HG02884 (cell line): ENCODE measurements around the gene PDPK1.
"Not testable (repeated sequence)": the region's sequence is repeated elsewhere in the genome, so short reads cannot be mapped to it uniquely, and the experiment has no call there.

Source experiments
- ATAC-seq: cut with Tn5 transposase; IDR thresholded peaks from one replicate; pipeline ENCODE4 v1.9.1; 2021; ENCODE audit warnings: mild to moderate bottlenecking, moderate library complexity; ENCODE audit not compliant: unreplicated experiment

PDPK1 gene

DNA sequence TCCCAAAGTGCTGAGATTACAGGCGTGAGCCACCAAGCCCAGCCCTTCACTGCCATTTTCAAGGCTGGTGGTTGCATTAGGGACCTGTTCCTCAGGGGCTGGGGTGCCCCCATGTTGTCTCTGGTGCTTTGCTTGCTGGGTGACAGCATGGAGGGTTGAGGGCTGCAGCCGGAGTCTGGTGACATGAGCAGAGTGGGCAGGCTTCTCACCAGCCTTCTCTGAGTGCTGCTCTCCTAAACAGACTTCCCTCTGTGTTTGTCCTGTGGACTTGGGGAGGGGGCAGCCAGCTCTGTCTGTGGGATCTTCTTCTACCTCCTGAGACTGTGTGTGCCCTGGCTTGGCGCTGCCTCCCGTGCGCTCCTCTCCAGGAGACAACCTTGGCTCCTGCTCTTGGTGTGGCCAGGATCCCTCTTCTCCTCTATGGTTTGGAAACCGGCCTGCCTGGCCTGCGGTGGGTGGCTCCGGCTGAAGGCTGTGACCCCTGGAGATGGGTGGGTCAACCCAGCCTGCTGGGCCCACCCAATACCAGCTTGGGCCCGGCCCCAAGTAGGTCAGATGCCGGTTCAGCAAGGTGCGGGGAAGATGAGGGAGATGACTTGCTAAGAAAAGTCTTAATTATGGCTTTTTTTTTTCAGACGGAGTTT lies 72.1 kb downstream of the PDPK1 start:
- no peak for ATAC-seq

GRCh38 chr16:2610781-2611498 lies 73.1 kb downstream of the PDPK1 start:
- ATAC-seq = no peak

GRCh38 chr16:2611499-2611862 lies 73.7 kb downstream of the PDPK1 start:
- no peak for ATAC-seq

DNA sequence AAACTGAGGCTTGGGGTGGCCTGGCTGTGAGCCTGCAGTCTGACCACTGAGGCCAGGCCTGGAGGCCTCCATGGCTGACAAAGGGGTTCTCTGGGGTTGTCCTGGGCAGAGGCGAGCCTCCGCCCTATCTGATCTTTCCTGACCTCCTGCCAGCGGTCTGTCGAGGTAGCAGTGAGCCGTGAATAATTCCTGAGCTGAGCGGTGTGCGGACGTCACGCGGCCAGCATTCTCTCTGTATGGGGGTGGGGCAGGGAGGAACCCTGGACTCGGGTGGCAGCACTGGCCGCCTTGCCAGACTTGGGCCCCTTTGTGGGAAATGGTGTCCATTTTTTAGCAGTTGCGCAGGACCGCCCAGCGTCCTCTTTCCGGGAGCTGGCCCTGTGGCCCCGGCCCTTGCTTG lies 74.1 kb downstream of the PDPK1 start:
- ATAC-seq = not testable (repeated sequence)

DNA sequence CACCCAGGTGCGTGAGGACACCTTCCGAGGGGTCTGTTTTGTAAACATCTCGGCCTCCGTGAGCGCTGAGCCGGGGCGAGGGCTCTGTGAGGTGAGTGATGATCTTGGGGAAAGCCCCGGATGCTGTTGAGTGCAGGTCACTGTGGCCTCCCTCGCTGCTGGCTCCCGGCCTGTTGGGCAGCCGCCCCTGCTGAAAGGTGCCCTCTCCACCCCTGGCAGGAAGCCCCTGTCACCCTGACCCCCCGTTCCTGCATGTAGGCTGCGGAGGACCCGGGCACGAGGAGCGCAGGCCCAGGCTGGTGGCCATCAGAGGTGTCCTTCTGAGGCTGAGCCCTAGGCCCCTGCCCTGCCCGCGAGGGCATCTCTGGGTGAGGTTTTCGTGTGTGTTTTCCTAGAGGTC lies 75.4 kb downstream of the PDPK1 start:
- ATAC-seq = not testable (repeated sequence)

DNA sequence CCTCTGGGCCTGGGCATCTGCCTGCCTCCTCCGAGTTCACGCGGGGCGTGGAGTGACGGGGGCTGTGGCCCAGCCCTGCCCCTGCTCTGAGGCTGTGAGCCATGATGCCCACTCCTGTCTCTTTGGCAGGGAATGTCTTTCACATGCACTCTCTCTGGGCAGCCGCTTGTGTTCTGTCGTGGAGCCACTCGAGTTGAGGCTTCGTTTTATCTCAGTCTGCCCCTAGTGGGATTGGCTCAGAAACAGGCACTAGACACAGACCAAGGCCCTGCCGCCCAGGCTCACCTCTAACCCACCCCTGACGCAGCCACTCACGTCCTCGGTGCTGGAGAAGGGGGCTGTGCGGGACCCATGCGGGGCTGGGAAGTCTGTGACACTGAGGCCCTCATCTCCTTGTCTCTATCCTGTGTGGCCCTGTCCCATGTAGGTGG lies 77.0 kb downstream of the PDPK1 start:
- no peak for ATAC-seq

DNA sequence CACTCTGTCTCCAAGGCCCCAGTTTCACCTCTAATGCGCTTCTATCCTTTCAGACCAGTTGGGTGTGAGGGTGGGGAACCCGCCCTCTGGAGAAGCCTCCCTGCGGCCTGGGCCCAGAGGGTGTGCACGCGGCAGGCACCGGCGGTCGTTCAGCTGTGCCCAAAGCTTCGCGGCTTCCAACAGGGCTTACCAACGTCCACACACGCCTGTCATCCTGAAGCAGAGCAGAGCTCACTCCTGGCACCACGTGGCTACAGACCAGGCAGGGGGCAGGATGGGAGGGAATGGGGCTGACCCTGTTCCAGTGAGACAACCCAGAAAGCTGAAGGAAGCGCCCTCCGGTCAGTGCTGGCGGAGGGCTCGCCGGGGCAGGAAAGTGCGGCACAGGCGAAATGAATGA lies 81.1 kb downstream of the PDPK1 start:
- ATAC-seq = not testable (repeated sequence)

DNA sequence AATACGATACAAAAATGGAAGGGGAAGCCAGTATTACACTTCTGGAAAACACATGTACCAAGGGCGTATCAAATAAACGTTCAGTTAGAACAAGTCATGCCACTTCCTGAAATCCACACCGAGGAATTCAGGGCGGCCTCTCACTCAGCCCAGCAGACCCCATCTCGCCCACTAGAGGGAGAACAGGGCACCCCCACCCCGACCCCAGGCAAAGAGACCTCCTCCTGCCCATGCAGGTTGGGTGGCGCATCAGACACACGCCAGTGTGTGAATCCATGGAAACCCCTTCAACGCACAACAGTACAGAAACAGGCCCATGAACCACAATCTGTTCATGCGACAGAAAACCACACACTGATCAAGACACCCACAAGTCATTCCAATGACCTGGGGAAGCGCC lies 81.8 kb downstream of the PDPK1 start:
- ATAC-seq = not testable (repeated sequence)

GRCh38 chr16:2620870-2621269 lies 83.0 kb downstream of the PDPK1 start:
- not testable (repeated sequence) for ATAC-seq

- ATAC-seq = not testable (repeated sequence)
Measured at GRCh38 chr16:2621395-2621794, 83.6 kb downstream of the PDPK1 start.

- ATAC-seq = not testable (repeated sequence)
Measured at GRCh38 chr16:2627075-2627474, 89.3 kb downstream of the PDPK1 start.

DNA sequence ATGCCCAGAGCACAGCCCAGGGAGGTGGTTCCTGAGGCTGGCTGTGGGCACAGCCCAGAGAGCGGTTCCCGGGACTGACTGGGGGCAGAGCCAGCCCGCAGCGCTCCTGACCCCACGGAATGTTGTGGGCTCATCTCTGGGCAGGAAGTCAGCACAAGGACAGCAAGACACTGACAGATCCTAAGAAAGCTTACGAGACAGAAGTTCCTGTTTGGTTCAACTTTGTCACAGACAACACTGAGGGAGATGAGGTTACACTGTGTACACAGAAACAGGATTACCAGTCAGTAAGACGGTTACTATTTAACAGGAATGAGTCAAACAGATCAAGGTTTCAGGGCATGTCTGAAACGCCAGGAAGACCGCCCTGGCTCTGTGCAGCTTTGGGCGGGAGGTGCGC lies 93.4 kb downstream of the PDPK1 start:
- ATAC-seq = not testable (repeated sequence)

DNA sequence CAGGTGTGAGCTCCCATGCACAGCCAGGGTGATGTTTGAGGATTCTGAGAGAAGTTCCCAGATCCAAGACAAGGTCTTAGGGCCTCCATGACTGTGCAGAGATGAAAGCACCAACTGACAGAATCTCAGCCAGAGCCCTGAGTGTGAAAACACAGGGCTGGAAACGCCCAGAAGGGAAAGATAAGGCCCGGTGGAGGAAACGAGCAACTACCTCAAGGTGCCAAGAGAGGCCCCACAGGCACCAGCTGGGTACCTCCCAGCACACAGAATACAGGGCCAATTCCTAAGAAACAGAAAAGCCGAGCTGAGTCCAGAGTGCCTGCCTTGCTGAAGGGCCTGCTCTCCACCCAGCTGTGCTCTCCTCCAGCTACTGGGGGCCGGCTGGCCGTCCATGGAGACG lies 94.5 kb downstream of the PDPK1 start:
- ATAC-seq = not testable (repeated sequence)

- not testable (repeated sequence) for ATAC-seq
Measured at GRCh38 chr16:2639071-2639721, 101.4 kb downstream of the PDPK1 start.

DNA sequence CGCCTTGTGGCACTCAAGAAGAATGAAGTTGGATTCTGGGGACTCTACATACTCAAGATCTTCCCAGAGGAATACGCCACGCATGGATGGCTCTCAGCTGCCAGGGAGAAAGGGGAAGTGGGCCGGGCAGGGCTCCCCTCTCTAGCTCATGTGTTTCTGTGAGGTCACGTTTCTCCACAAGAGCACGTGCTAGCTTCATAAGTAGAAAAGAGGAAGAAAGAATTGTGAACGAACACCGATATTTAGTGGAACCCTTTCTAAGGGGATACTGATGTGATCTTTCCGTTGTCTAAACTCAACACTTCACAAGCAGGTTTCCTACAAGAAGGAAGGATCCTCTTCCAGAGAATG lies 101.9 kb downstream of the PDPK1 start:
- ATAC-seq = not testable (repeated sequence)

- ATAC-seq = not testable (repeated sequence)
Measured at GRCh38 chr16:2642561-2642960, 104.7 kb downstream of the PDPK1 start.

DNA sequence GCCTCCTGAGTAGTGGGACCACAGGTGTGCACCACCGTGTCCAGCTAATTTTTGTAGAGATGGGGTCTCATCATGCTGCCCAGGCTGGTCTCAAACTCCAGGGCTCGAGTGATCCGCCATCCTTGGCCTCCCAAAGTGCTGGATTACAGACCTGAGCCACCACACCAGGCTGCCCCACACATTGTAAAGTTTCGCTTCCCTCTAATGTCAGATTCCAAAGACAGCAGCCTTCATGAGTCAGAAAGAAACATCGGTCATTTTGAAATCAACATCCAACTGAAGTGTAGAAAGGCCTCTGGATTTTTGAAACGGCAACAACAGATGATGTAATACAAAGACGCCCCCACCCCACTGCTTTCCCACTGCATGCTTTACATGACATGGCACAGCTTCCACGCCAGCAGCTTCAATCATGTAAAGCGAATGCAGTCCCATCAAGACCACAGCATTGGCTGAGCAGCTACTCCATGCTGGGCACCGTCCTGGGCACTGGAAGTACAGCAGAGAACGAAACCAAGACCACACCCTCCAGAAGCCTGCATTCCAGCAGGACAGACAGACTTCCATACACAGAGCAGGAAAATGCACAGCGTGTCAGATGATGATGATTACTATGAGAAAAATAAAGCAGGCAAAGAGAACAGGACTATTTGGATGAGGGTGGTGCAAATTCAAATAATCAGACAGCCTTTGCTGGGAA lies 107.1 kb downstream of the PDPK1 start:
- not testable (repeated sequence) for ATAC-seq

- ATAC-seq = not testable (repeated sequence)
Measured at GRCh38 chr16:2651268-2651871, 113.5 kb downstream of the PDPK1 start.
